ENCODE measurements around the gene AMPD2. TPM values are rescaled to one million over a fixed set of nuclear protein-coding genes. Genes with fewer than 3 reads are reported as not detected.
A peak's percentile ranks its signal among the peaks of the same experiment; 100 is the strongest.

AMPD2 gene
- total RNA-seq: 133 to 141 TPM (median 134 TPM) in 3 replicates

- no peak for TF ChIP-seq CTCF (IDR thresholded peaks at IDR 0.05; ENCODE audit: unreplicated experiment)
- Mint-ChIP-seq H3K27ac (peak within 1 kb of the TSS; percentile 97), H3K27me3 (ENCODE audit: low read depth) (no peaks in the 10 kb centered on the region), H3K4me1 (peaks cover 53% of the 10 kb centered on the region), H3K9me3 (no peaks in the 10 kb centered on the region), H3K36me3 (no peaks in the 10 kb centered on the region), H3K4me3 (peak within 1 kb of the TSS; percentile 93)
- peak in 1 of 2 experiments; percentile 69 for DNase-seq (ENCODE audit: low spot score in 2 of 2, unreplicated experiment in 2 of 2)
Measured at GRCh38 chr1:109619576-109620400, at the start of gene AMPD2, which contains the start of gene GNAT2. AMPD2 (plus strand) TSS chr1:109619837; CDS start chr1:109621176, 1,339 bp downstream. GNAT2 (minus strand) TSS chr1:109619616; CDS start chr1:109612870, 6,746 bp downstream.

GRCh38 chr1:109570414-109570813 is 49.2 kb upstream of the AMPD2 start:
- Mint-ChIP-seq H3K27ac (no peak overlapping the region), H3K27me3 (ENCODE audit: low read depth) (no peaks in the 10 kb centered on the region), H3K4me1 (no peaks in the 10 kb centered on the region), H3K4me3 (no peak overlapping the region), H3K36me3 (no peaks in the 10 kb centered on the region), H3K9me3 (no peaks in the 10 kb centered on the region)
- TF ChIP-seq CTCF (IDR thresholded peaks at IDR 0.05; ENCODE audit: unreplicated experiment): no peak
- DNase-seq (ENCODE audit: low spot score in 2 of 2, unreplicated experiment in 2 of 2): no peak

GRCh38 chr1:109573785-109574184 is 45.9 kb upstream of the AMPD2 start:
- Mint-ChIP-seq H3K4me1 (no peaks in the 10 kb centered on the region), H3K9me3 (no peaks in the 10 kb centered on the region), H3K27ac (no peak overlapping the region), H3K4me3 (no peak overlapping the region), H3K27me3 (ENCODE audit: low read depth) (no peaks in the 10 kb centered on the region), H3K36me3 (peaks cover 13% of the 10 kb centered on the region)
- no peak for DNase-seq (ENCODE audit: low spot score in 2 of 2, unreplicated experiment in 2 of 2)
- TF ChIP-seq CTCF (IDR thresholded peaks at IDR 0.05; ENCODE audit: unreplicated experiment): no peak

- H3K4me3 Mint-ChIP-seq: no peak overlapping the region
- H3K27ac Mint-ChIP-seq: peak overlapping the region; percentile 16
- H3K9me3 Mint-ChIP-seq: no peaks in the 10 kb centered on the region
- no peak for TF ChIP-seq CTCF (IDR thresholded peaks at IDR 0.05; ENCODE audit: unreplicated experiment)
- H3K27me3 Mint-ChIP-seq (ENCODE audit: low read depth): no peaks in the 10 kb centered on the region
- DNase-seq (ENCODE audit: low spot score in 2 of 2, unreplicated experiment in 2 of 2): no peak
- H3K36me3 Mint-ChIP-seq: peaks cover 34% of the 10 kb centered on the region
- H3K4me1 Mint-ChIP-seq: no peaks in the 10 kb centered on the region
Measured at GRCh38 chr1:109578947-109579443, 40.6 kb upstream of the AMPD2 start.

- H3K36me3 Mint-ChIP-seq: peaks cover 36% of the 10 kb centered on the region
- no peak overlapping the region for H3K27ac Mint-ChIP-seq
- DNase-seq (ENCODE audit: low spot score in 2 of 2, unreplicated experiment in 2 of 2): no peak
Measured at GRCh38 chr1:109579491-109579890, 40.1 kb upstream of the AMPD2 start.

More at GRCh38 chr1:109579491-109579890, 40.1 kb upstream of the AMPD2 start:
- H3K4me1 Mint-ChIP-seq: no peaks in the 10 kb centered on the region
- H3K4me3 Mint-ChIP-seq: no peak overlapping the region
- TF ChIP-seq CTCF (IDR thresholded peaks at IDR 0.05; ENCODE audit: unreplicated experiment): no peak
- no peaks in the 10 kb centered on the region for H3K9me3 Mint-ChIP-seq
- no peaks in the 10 kb centered on the region for H3K27me3 Mint-ChIP-seq (ENCODE audit: low read depth)

Measured in mesothelial cell of epicardium (in vitro differentiated cells).